HEK293T (cell line): ENCODE results near the gene ATP6V0E1.

Experiments used
- ELF4 ChIP-seq: fragments of 450-650 bp; IDR thresholded peaks from 2 replicates; pipeline ENCODE4 v1.6.1; 2017; ENCODE audit warnings: antibody characterized with exemption
- FOXA1 ChIP-seq: fragments of 450-650 bp; IDR thresholded peaks from 2 replicates; pipeline ENCODE4 v1.6.1; 2016; ENCODE audit warnings: mild to moderate bottlenecking
- FOXK2 ChIP-seq: fragments of 450-650 bp; IDR thresholded peaks from 2 replicates; pipeline ENCODE4 v1.6.1; 2016; ENCODE audit warnings: mild to moderate bottlenecking
- FOXM1 ChIP-seq: fragments of 450-650 bp; IDR thresholded peaks from 2 replicates; pipeline ENCODE4 v1.6.1; 2017; ENCODE audit warnings: mild to moderate bottlenecking, borderline replicate concordance
- L3MBTL2 ChIP-seq: fragments of 450-650 bp; conservative IDR thresholded peaks from 2 replicates; pipeline ENCODE4 v1.6.1; 2016; ENCODE audit warnings: mild to moderate bottlenecking
- NFRKB ChIP-seq: fragments of 450-650 bp; IDR thresholded peaks from 2 replicates; pipeline ENCODE4 v1.6.1; 2016; ENCODE audit warnings: mild to moderate bottlenecking, moderate library complexity
- SP1 ChIP-seq: fragments of 450-650 bp; IDR thresholded peaks from 2 replicates; pipeline ENCODE4 v1.6.1; 2017
- SUZ12 ChIP-seq: fragments of 450-650 bp; IDR thresholded peaks from 2 replicates; pipeline ENCODE4 v1.6.1; 2016; ENCODE audit warnings: mild to moderate bottlenecking
- TF ChIP-seq, protein P1 (sequence below): fragments of 450-650 bp; IDR thresholded peaks from 2 replicates; pipeline ENCODE4 v1.6.1; 2016

DNA sequence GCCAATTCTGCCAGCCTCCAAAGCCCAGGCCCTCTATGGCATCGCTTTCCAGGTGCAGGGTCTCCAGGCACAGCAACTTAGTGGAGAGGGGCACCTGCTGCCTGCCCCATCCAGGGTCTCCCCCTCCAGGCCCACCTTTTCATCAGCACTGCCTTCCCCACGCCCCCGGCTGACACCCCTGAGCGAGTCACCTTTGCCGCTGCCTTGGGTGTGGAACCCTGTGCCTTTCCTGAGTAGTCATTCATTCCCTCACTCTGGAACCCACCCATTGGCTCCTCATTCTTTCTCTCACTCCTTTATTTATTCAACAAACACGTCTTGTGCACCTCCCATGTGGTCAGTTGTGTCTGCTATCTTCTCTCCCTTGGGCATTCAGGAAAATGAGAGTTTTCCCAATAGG, 38.8 kb upstream of the ATP6V0E1 start:
- TF ChIP-seq SUZ12 = no peak
- TF ChIP-seq FOXK2 = no peak
- no peak for TF ChIP-seq NFRKB
- no peak for TF ChIP-seq SP1
- no peak for TF ChIP-seq FOXM1
- no peak for TF ChIP-seq FOXA1
- TF ChIP-seq, protein P1, sequence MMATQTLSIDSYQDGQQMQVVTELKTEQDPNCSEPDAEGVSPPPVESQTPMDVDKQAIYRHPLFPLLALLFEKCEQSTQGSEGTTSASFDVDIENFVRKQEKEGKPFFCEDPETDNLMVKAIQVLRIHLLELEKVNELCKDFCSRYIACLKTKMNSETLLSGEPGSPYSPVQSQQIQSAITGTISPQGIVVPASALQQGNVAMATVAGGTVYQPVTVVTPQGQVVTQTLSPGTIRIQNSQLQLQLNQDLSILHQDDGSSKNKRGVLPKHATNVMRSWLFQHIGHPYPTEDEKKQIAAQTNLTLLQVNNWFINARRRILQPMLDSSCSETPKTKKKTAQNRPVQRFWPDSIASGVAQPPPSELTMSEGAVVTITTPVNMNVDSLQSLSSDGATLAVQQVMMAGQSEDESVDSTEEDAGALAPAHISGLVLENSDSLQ = no peak
- TF ChIP-seq ELF4 = no peak
- no peak for TF ChIP-seq L3MBTL2
